ENCODE data around the gene CENPL. TPM values are rescaled to one million over a fixed set of nuclear protein-coding genes. Genes with fewer than 3 reads are reported as not detected.
A peak's percentile ranks its signal among the peaks of the same experiment; 100 is the strongest.
"Not testable (repeated sequence)": the region's sequence is repeated elsewhere in the genome, so short reads cannot be mapped to it uniquely, and the experiment has no call there.

CENPL gene
- total RNA-seq, 4 donors from 2014 or later = 3.2 to 8.5 (median 5.6) TPM

DNA sequence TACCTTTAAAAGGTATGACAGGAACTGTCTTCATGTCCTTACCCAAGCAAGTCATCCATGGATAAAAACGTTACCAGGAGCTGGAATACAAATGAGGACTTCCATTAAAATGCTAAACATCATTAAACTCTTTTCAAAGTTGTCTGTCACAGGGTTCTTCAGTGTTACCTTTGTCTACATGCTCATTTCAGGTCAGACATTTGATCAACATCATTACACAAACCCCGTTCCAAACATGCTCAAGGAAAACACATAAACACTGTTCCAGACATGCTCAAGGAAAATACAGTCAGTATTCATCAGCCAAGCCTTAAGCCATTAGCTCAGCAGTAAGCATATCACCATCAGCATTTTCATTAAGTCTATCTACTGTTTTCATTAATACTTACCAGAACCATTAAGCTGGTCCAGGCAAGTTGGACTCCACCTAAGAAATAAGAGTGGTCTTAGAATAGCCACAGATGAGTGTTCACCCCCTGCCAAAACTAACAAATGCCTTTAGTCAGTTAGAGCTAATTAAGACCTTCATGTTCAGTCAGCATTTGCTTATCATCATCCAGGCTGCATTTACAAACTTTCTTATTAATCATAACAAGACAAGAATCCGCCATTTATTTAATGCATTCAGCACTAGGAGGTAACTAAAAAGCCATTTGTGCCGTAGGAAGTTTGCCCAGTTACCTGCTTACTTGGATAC, 40.9 kb upstream of the CENPL start:
- Histone ChIP-seq H3K27me3 (no peaks in the 10 kb centered on the region), H3K9me3 (no peaks in the 10 kb centered on the region), H3K4me1 (peaks cover 39% of the 10 kb centered on the region), H3K36me3 (peaks cover 38% of the 10 kb centered on the region), H3K27ac (no peak overlapping the region), H3K4me3 (peak overlapping the region; percentile 62)
- 41% methylated on average over 4 of the region's 4 CpGs for WGBS
- TF ChIP-seq POLR2AphosphoS5 (IDR thresholded peaks at IDR 0.05) (no peak), POLR2A (IDR thresholded peaks at IDR 0.05) (no peak), EP300 (IDR thresholded peaks at IDR 0.05) (no peak), CTCF (IDR thresholded peaks at IDR 0.05) (no peak)
- DNase-seq (ENCODE audit: low spot score in 2 of 2) = no peak

DNA sequence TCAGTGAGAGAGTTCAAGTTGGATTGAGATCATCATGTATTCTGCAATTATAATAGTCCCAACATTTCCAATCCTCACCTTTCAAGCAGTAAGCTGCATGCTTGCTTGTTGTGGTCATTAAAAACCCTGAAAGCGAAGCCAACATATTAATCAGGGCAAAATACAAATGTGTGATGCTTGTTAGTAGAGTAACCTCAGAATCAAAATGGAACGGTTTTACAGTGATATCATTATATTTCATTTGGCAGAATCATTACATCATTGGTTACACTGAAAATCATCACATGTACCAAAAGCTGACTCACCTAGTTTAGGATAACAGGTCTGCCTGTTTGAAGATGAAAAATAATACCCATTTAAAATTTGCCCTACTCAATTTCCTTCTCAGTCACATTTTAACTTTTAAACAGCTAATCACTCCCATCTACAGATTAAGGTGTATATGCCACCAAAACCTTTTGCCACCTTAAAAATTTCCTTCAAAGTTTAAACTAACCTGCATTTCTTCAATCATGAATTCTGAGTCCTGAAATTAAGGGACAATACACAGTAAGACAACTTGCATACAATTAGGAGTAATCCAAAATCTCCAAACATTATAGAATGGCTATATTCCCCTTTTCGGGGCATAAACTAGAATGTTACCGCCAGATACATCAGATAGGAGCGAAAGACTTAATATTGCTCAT, 39.6 kb upstream of the CENPL start:
- no peaks in the 10 kb centered on the region for H3K27me3 ChIP-seq
- H3K36me3 ChIP-seq = peaks cover 46% of the 10 kb centered on the region
- no peak for DNase-seq (ENCODE audit: low spot score in 2 of 2)
- H3K4me3 ChIP-seq = no peak overlapping the region
- TF ChIP-seq POLR2AphosphoS5 (IDR thresholded peaks at IDR 0.05) = no peak
- TF ChIP-seq POLR2A (IDR thresholded peaks at IDR 0.05) = no peak
- no peak for TF ChIP-seq CTCF (IDR thresholded peaks at IDR 0.05)
- TF ChIP-seq EP300 (IDR thresholded peaks at IDR 0.05) = no peak
- no peak overlapping the region for H3K27ac ChIP-seq
- 80% methylated on average over 5 of the region's 5 CpGs for WGBS
- peaks cover 31% of the 10 kb centered on the region for H3K4me1 ChIP-seq
- no peaks in the 10 kb centered on the region for H3K9me3 ChIP-seq

DNA sequence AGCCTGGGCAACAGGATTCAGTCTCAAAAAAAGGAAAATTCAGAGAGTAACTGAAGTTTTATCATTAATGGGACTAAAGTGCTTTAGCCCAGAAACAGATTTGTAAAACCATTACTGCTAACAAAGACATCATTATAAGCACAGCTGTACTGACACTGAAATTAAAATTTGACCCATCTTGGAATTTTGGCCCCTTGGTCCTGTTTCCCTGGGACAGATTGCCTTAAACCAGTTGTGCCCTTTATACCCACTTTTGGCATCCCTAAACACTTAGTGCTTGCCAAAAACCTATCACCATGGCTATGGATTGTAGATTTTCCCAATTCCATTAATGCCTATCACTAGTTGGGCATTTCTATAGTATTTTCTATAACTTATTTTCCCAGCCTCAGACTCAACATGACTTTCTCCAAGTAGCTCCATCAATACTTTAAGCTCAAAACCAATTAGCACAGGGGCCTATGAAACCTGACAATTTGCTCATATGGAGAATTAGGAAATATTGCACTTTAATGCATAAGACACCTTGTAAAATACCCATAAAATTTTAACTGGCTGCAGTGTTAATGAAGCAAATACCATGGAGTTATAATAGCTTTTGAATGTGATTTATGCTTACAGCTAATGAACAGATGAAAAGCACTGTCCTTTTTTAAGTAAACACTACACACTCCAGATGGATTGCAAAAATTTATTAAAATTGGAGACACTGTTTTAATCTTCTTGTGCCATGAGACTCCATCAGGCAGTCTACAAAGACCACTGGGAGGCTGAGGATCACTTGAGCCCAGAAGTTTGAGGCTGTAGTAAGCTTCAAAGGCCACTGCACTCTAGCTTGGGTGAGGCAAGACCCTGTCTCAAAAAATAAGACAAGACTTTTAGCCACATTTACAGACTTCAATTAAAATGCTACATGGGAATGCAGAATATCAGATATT, 38.8 kb upstream of the CENPL start:
- no peaks in the 10 kb centered on the region for H3K27me3 ChIP-seq
- TF ChIP-seq EP300 (IDR thresholded peaks at IDR 0.05) = no peak
- TF ChIP-seq POLR2AphosphoS5 (IDR thresholded peaks at IDR 0.05) = no peak
- no peak for TF ChIP-seq POLR2A (IDR thresholded peaks at IDR 0.05)
- no peak for TF ChIP-seq CTCF (IDR thresholded peaks at IDR 0.05)
- DNase-seq (ENCODE audit: low spot score in 2 of 2) = no peak

GRCh38 chr1:173862769-173863223, 38.1 kb upstream of the CENPL start:
- H3K36me3 ChIP-seq = peaks cover 61% of the 10 kb centered on the region
- WGBS = 73% methylated on average over 8 of the region's 8 CpGs
- TF ChIP-seq POLR2AphosphoS5 (IDR thresholded peaks at IDR 0.05) (no peak), EP300 (IDR thresholded peaks at IDR 0.05) (no peak), CTCF (IDR thresholded peaks at IDR 0.05) (no peak), POLR2A (IDR thresholded peaks at IDR 0.05) (no peak)

More for the DNA sequence above, 38.8 kb upstream of the CENPL start:
- H3K36me3 ChIP-seq = peaks cover 54% of the 10 kb centered on the region
- no peak overlapping the region for H3K27ac ChIP-seq
- H3K4me3 ChIP-seq = no peak overlapping the region
- H3K9me3 ChIP-seq = no peaks in the 10 kb centered on the region
- peaks cover 26% of the 10 kb centered on the region for H3K4me1 ChIP-seq

GRCh38 chr1:173862146-173862768, 37.6 kb upstream of the CENPL start:
- H3K27ac ChIP-seq; H3K27me3 ChIP-seq; H3K4me3 ChIP-seq; H3K9me3 ChIP-seq; DNase-seq (ENCODE audit: low spot score in 2 of 2): not testable (repeated sequence)
- 90% methylated on average over 13 of the region's 13 CpGs for WGBS
- H3K36me3 ChIP-seq = peaks cover 66% of the 10 kb centered on the region
- H3K4me1 ChIP-seq = peaks cover 25% of the 10 kb centered on the region

More at GRCh38 chr1:173862769-173863223, 38.1 kb upstream of the CENPL start:
- no peak overlapping the region for H3K27ac ChIP-seq
- no peaks in the 10 kb centered on the region for H3K9me3 ChIP-seq
- DNase-seq (ENCODE audit: low spot score in 2 of 2) = no peak
- H3K4me3 ChIP-seq = no peak overlapping the region
- H3K4me1 ChIP-seq = peaks cover 26% of the 10 kb centered on the region
- no peaks in the 10 kb centered on the region for H3K27me3 ChIP-seq

Measured in suprapubic skin (tissue), 4 donors.